ENCODE results near the gene PAQR8. TPM values are rescaled to one million over a fixed set of nuclear protein-coding genes. Genes with fewer than 3 reads are reported as not detected.

PAQR8 gene
- total and polyA plus RNA-seq, 2 of the 13 experiments (the other 11 are each of a cell fraction or from before 2014, with no cell fraction given): 37.7 to 50.7 TPM

- TF ChIP-seq ZSCAN5A (CRISPR knock-in tag; IDR thresholded peaks at IDR 0.05; ENCODE audit: borderline replicate concordance) (no peak), CEBPG (CRISPR knock-in tag; IDR thresholded peaks at IDR 0.05) (peak; percentile 25; the same call in 1 of the 2 replicates), MXD4 (CRISPR knock-in tag; IDR thresholded peaks at IDR 0.05) (0 out of 2 replicates have a peak, but pooled peaks have one; percentile 6), ZNF775 (CRISPR knock-in tag; IDR thresholded peaks at IDR 0.05; ENCODE audit: borderline replicate concordance) (no peak), RBFOX2 (IDR thresholded peaks at IDR 0.05; ENCODE audit: low read depth, low read length) (no peak), TGIF2 (CRISPR knock-in tag; IDR thresholded peaks at IDR 0.05) (no peak), BHLHE40 (IDR thresholded peaks at IDR 0.05; ENCODE audit: low read length) (no peak), HMGXB4 (CRISPR knock-in tag; IDR thresholded peaks at IDR 0.05; ENCODE audit: borderline replicate concordance in 1 of 2, low read depth in 1 of 2) (peak in 1 of 2 experiments; percentile 6; a peak in 1 of 4 replicates), ZMYM3 (CRISPR knock-in tag; IDR thresholded peaks at IDR 0.05) (peak; percentile 34; the same call in 1 of the 2 replicates), RXRB (CRISPR knock-in tag; IDR thresholded peaks at IDR 0.05; ENCODE audit: borderline replicate concordance) (peak; percentile 66; the same call in 1 of the 2 replicates), CREB3 (CRISPR knock-in tag; IDR thresholded peaks at IDR 0.05) (no peak), ZFYVE20 (CRISPR knock-in tag; IDR thresholded peaks at IDR 0.05; ENCODE audit: borderline replicate concordance, low read depth) (no peak), PTBP1 (IDR thresholded peaks at IDR 0.05; ENCODE audit: low read depth, low read length, poor library complexity, severe bottlenecking) (no peak), TEF (CRISPR knock-in tag; IDR thresholded peaks at IDR 0.05) (no peak), HCFC1 (IDR thresholded peaks at IDR 0.05; ENCODE audit: low read depth, low read length) (no peak), ZNF564 (CRISPR knock-in tag; IDR thresholded peaks at IDR 0.05) (no peak), EEA1 (CRISPR knock-in tag; IDR thresholded peaks at IDR 0.05; ENCODE audit: borderline replicate concordance) (no peak), ELF3 (CRISPR knock-in tag; IDR thresholded peaks at IDR 0.05) (peak; percentile 62), ZNF740 (CRISPR knock-in tag; IDR thresholded peaks at IDR 0.05) (no peak), TBP (CRISPR knock-in tag; IDR thresholded peaks at IDR 0.05) (no peak), FOXP4 (CRISPR knock-in tag; IDR thresholded peaks at IDR 0.05) (0 out of 2 replicates have a peak, but pooled peaks have one; percentile 18), HDAC1 (CRISPR knock-in tag; IDR thresholded peaks at IDR 0.05) (peak; percentile 46; the same call in 1 of the 2 replicates), TBL1XR1 (IDR thresholded peaks at IDR 0.05; ENCODE audit: borderline replicate concordance, low read length, partially characterized antibody) (no peak)
Measured at GRCh38 chr6:52400313-52401041, 38.5 kb downstream of the PAQR8 start (continued).
